HG03521 (cell line): ENCODE results near the gene HOXB3.
A peak's percentile ranks its signal among the peaks of the same experiment; 100 is the strongest.

ENCODE experiments used
- ATAC-seq: cut with Tn5 transposase; IDR thresholded peaks from one replicate; pipeline ENCODE4 v1.9.1; 2021; ENCODE audit warnings: mild to moderate bottlenecking, moderate library complexity; ENCODE audit not compliant: unreplicated experiment

The HOXB3 gene

DNA sequence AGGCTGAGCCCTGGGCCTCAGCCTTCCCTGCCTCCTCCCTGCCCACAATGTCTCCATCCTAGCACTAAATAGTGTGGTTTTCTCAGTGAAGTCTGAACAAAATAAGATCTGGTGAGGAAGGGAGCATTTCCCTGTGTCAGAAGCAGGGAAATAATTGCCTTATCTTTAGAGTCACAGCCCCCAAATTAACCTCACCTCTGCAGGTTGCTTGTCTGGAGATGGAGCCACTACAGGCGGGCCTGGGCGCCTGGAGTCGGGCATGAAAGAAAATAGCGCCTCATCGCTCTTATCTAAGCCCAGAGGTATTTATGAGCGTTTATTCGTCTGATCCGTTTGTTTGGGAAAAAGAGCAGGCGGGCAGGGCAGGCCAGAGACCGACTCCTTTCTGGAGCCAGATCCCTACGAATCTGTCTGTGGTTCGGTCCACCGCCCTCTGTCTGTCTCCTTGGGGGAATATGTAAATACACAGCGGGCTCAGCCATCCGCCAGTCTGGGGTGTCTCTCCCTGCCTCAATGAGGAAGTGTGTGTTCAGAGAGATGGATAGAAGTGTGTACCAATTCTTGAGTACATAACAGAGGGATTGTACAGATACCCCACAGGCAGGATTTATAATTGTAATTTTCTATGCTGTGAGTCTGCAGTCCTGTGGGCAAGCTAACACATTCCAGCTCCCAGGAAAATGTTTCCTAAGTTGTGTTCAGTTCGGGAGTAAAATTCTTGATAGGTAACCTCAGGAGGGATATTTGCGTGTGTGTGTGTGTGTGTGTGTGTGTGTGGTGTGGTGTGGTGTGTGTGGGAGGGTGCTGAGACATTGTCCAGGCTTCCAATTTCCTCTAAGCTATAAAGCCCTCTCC lies 10.4 kb upstream of the HOXB3 start:
- no peak for ATAC-seq

GRCh38 chr17:48599354-48599753 lies 9.3 kb upstream of the HOXB3 start:
- ATAC-seq = no peak

DNA sequence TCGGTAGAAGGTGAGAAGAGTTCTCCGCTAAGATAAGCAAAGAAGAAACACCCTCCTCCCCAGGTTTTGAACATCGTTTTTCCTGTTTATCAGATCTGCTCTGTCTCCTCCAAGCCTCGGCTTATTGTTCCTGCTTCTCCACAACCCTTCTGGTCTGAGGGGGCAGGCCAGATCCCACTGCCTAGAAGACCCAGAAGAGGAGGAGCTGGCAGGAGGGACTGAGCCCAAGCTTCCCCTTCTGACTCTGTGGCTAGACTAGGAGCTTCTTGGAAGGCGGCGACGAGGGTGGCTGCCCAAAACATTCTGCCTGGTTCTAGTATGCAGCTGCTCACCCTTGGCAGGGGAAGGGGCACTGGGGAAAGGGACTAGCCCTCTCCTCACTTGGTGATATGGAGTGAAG lies 8.7 kb upstream of the HOXB3 start:
- ATAC-seq = no peak

- peak; percentile 40 for ATAC-seq
These were observed 8.0 kb upstream of the HOXB3 start for GRCh38 chr17:48597778-48598631.

DNA sequence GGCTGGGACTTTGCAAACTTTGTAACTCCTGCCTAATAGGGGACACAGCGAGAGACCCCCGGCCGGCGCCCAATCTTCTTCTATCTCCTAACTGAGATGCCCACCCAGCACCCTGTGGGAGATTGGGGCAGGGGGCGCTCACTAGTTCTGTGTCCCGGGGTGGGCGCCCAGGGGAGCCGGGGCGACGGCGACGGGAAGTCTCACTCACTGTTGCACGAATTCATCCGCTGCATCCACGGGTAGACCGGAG lies 7.4 kb upstream of the HOXB3 start:
- no peak for ATAC-seq

DNA sequence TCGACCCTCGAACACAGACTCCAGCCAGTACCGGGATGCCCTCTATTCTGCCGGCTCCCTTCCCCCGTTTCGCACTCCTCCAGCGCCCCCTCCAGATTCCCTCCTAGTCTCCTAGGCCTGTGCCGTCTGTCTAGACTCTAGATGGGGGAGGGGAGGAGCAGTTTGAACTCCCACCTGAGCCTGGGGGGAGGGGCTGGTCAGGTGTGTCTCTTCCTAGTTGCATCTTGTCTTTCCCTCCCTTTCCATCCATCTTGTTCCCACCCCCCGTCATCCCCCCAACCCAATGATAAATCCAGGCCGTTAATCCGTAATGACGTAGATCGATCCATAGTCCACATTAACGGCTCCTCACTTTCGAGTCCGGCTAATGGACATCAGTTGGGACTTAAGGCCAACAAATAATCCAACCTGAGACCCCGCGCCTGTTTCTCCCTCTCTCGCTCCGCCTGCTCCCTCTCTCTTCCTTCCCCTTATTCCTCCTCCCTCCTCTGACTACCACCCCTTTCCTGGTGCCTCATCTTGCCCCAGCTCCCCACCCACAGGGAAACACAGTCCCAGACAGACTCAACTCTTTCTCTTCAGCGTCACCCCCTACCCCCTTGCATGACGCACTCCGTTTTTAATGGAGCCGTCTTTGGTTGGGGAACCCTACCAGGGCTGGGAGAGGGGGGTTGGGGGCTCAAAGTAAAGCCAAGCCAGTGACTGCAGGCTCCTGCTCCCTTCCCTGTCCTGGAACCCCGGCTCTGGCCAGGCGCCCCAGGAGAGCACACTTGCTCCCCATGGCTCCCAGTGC lies 6.9 kb upstream of the HOXB3 start:
- no peak for ATAC-seq

- no peak for ATAC-seq
These were observed 6.1 kb upstream of the HOXB3 start for GRCh38 chr17:48596000-48596734.

DNA sequence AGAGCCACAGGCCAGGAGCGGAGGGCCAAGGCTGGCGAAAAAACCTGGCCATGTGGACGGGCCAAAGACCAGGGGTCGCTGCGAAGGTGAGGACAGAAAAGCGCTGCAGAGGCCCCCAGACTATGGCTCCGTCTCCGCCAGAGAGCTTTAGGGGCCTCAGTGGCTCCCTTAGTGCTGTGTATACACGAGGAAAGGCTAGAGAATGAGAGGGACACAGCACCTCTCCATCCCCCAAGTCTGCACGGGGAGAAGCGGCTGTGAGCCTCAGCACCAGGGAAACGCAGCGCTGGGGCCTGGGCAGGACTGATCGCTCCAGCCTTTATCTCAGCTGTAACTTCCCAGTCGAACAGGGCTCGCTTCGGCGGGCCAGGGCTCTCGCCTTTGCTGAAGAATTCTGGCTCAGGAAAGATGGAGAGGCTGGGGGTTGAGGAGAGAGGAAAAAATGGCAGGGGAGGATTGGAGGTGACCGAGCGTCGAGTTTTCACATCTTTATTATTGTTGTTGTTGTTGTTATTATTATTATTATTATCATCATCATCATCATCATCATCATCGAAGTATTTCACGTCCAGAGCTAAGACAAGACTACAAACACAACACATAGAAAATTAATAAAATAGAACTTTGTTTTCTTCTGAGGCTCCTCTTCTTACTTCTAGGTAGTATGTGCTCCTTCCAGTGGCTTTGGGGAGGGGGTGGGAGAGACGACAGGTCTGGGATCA lies 5.4 kb upstream of the HOXB3 start:
- ATAC-seq = no peak

- no peak for ATAC-seq
These were observed 4.7 kb upstream of the HOXB3 start for GRCh38 chr17:48594538-48595277.

DNA sequence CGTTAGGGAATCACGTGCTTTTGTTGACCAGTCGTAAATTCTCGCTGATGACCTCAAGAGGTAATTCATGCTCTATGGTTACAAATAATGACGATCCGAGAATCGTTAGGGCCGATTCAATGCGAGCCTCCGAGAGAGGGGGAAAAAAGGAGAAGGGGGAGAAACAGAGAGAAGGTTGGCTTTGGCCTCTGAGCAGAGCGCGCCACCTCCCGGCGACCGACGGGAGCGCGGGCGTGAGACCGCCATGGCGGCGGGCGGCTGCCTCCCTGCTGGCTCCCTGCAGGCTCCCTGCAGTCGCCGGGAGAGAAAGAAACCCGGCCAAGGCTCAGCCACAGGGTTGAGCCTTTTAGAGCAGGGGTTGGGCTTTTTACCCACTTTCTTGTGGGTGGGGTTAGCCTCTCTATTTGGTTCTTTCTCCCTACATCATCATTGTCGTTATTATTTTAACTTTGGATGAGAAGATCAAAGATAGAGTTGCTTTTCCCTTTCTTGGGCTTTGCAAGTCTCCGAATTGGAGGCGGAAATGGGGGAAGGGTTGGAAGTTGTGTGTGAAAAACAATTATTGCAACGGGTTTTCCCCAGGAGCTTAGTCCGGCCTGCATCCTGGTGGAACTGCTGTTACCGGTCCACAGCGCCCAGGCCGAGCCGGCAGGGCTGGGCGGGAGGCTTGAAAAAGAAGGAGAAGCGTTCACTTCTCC lies 3.9 kb upstream of the HOXB3 start:
- ATAC-seq = no peak

- ATAC-seq = no peak
These were observed 3.2 kb upstream of the HOXB3 start, which contains the start of gene HOXB5 for GRCh38 chr17:48593126-48593829. TSS of gene HOXB5 (minus strand) at chr17:48593779. CDS start at chr17:48593682, 97 bp downstream.

DNA sequence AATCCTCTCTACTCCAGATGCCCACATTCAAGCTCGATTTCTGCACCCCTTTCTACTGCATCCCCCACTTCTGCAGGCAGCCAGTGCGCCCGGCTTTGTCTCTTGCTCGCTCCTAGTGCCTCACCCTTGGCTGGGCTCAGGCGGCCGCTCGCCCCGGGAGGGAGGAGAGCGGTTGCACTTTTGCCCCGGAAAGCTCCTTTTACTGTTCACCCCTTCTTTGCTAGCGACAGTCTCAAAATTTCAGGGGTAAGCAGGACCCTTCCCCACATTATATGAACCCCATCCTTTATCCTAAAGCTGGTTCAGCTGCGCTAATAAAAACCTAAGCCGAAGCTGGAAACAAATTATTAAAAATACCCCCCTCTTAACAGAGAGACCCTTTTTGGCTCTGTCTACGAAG lies 2.5 kb upstream of the HOXB3 start:
- no peak for ATAC-seq

DNA sequence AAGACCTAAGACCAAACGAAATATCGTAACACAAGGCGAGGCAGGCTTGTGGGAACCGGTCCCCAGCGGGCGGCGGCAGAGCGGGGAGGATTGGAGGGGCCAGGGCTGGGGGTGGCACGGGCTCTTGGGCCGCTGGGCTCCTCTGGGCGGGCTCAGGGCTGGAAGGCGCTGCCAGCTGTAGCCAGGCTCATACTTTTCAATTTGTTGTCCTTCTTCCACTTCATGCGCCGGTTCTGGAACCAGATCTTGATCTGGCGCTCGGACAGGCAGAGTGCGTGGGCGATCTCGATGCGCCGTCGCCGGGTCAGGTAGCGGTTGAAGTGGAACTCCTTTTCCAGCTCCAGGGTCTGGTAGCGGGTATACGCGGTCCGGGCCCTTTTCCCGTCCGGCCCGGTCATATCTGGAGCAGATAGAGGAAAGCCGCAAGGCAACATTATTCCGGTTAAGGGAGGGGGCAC lies 2.0 kb upstream of the HOXB3 start:
- no peak for ATAC-seq

- ATAC-seq = no peak
These were observed 1.4 kb upstream of the HOXB3 start for GRCh38 chr17:48591255-48592056.

- ATAC-seq = no peak
These were observed 643 bp upstream of the HOXB3 start for GRCh38 chr17:48590607-48591161.

DNA sequence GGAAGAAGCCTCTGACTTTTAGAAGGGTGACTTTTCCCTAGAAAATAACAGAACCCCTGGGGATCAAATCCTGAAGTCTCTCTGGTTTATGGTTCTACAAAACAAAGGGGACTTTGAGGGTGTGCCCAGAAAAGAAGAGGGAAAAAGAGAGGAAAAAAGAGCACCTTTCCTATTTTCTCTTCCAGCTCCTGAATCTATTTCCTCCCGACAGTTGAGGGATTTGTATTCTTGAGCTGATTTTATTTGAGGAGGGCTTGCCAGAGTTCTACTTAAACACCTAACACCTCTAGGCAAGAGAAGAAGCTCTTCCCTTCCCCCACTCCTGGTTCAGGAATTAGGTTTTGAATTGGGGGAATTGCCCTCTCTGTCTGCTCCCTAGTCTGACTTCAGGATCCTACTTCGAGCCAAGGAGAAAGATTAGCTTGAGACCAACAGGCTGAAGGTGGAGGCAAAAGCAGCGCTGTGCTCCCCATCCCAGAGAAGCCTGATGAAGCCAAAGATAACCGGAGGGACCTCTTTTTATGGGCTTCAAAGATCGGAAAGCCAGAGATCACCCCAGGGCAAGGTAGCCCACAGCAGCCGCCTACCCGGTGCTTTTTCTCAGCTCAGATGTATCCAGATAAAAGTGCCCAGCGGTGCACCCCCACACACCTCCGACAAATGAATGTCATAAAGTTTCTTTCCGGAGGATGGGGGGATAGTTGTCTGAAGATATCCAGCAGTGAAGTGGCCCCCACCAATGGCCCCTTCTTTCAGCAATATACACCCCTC lies 796 bp downstream of the HOXB3 start:
- no peak for ATAC-seq
